H1 (cell line): ENCODE data around the gene SOHLH1. TPM values are rescaled to one million over a fixed set of nuclear protein-coding genes. Genes with fewer than 3 reads are reported as not detected.

Source experiments
- CTCF ChIA-PET: fragments of 300-600 bp; sonication (Branson Sonifier 250); formaldehyde crosslinking; loops from one replicate; lab custom pipeline; 2021; ENCODE audit not compliant: partially characterized antibody; lab: Charles Lee
- POLR2A ChIA-PET: fragments of 300-600 bp; sonication (Branson Sonifier 250); formaldehyde crosslinking; loops from one replicate; lab custom pipeline; 2021; ENCODE audit warnings: inconsistent platforms; ENCODE audit not compliant: partially characterized antibody; lab: Charles Lee
- DNase-seq, 2 experiments: peaks; one replicate each; pipeline versions ENCODE4 v3.0.0 to v3.0.0-alpha.2; 2010 to 2022; ENCODE audit warnings: low spot score in 2 of 2, low read depth in 1 of 2, mixed read lengths in 1 of 2
- FAIRE-seq: peaks from 2 replicates; lab custom pipeline; 2011; peaks lifted over from hg19 to GRCh38; lab: Jason Lieb, UNC
- H2AFZ ChIP-seq: 2 replicates; pipeline ENCODE4 v1.8.1; 2012; ENCODE audit warnings: low read length, inconsistent platforms
- H2AK5ac ChIP-seq: 2 replicates; pipeline ENCODE4 v1.6.1; 2013; ENCODE audit warnings: low read depth, low read length
- H2BK120ac ChIP-seq: replicated peaks from 2 replicates; pipeline ENCODE3; 2013; ENCODE audit warnings: low read depth, low read length, inconsistent platforms
- H2BK12ac ChIP-seq: 2 replicates; pipeline ENCODE4 v1.6.1; 2013; ENCODE audit warnings: low read depth, low read length
- H2BK15ac ChIP-seq: 2 replicates; pipeline ENCODE4 v1.6.1; 2013; ENCODE audit warnings: low read length
- H2BK20ac ChIP-seq: 2 replicates; pipeline ENCODE4 v1.6.1; 2013; ENCODE audit warnings: low read length
- H2BK5ac ChIP-seq: 2 replicates; pipeline ENCODE4 v1.6.1; 2013; ENCODE audit warnings: low read depth, low read length
- H3K14ac ChIP-seq: 2 replicates; pipeline ENCODE4 v1.6.1; 2013; ENCODE audit warnings: inconsistent platforms; ENCODE audit not compliant: insufficient read length
- H3K18ac ChIP-seq: 2 replicates; pipeline ENCODE4 v1.6.1; 2013; ENCODE audit warnings: low read length; ENCODE audit errors: extremely low read depth
- H3K23ac ChIP-seq: 2 replicates; pipeline ENCODE4 v1.6.1; 2013; ENCODE audit warnings: inconsistent platforms; ENCODE audit not compliant: insufficient read length
- H3K23me2 ChIP-seq: 2 replicates; pipeline ENCODE4 v1.6.1; 2013; ENCODE audit warnings: low read depth, low read length
- H3K27ac ChIP-seq: 2 replicates; pipeline ENCODE4 v1.6.1; 2011; ENCODE audit warnings: low read depth, low read length, inconsistent platforms
- H3K27me3 ChIP-seq, 4 experiments: replicated peaks in 1 of 4; 1 replicate in 1 of 4; 2 replicates in 3 of 4; pipeline versions ENCODE4 v1.6.1 to v1.8.1; 2011 to 2013; ENCODE audit warnings: low read length in 3 of 4, mild to moderate bottlenecking in 3 of 4, inconsistent platforms in 2 of 4, mixed read lengths in 2 of 4, moderate library complexity in 1 of 4; ENCODE audit not compliant: control insufficient read depth in 3 of 4, insufficient read depth in 3 of 4; ENCODE audit errors: extremely low read depth in 1 of 4
- H3K36me3 ChIP-seq, 4 experiments: 2 replicates each; pipeline versions ENCODE4 v1.6.1 to v1.8.1; 2011 to 2013; ENCODE audit warnings: mild to moderate bottlenecking in 4 of 4, low read length in 3 of 4, moderate library complexity in 2 of 4, control low read depth in 1 of 4, inconsistent platforms in 1 of 4; ENCODE audit not compliant: insufficient read depth in 4 of 4, control insufficient read depth in 2 of 4
- H3K4ac ChIP-seq: replicated peaks from 2 replicates; pipeline ENCODE3; 2013; ENCODE audit warnings: low read length, low read depth, mixed read lengths, inconsistent platforms; ENCODE audit not compliant: insufficient read length
- H3K4me1 ChIP-seq, 4 experiments: replicated peaks in 1 of 4; 1 replicate in 1 of 4; 2 replicates in 3 of 4; pipeline versions ENCODE4 v1.6.1 to v1.8.1; 2011 to 2013; ENCODE audit warnings: low read length in 3 of 4, inconsistent platforms in 2 of 4, mixed read lengths in 1 of 4; ENCODE audit not compliant: insufficient read depth in 4 of 4, control insufficient read depth in 3 of 4
- H3K4me2 ChIP-seq, 2 experiments: 2 replicates each; pipeline versions ENCODE4 v1.6.1 to v1.8.1; 2011 to 2013; ENCODE audit warnings: low read depth in 2 of 2, low read length in 2 of 2, control low read depth in 1 of 2, inconsistent platforms in 1 of 2, mild to moderate bottlenecking in 1 of 2; ENCODE audit not compliant: insufficient read depth in 1 of 2
- H3K4me3 ChIP-seq, 4 experiments: fragments of 200-600, 300-600 bp in 1 of 4; sonication (generic), shearing (Covaris generic), sonication (Bioruptor Twin) in 1 of 4; 2 replicates each; pipeline versions ENCODE4 v1.5.1 to v1.8.1; 2011 to 2016; ENCODE audit warnings: low read length in 4 of 4, low read depth in 3 of 4, control low read depth in 2 of 4, inconsistent platforms in 2 of 4, mild to moderate bottlenecking in 2 of 4, mixed read lengths in 1 of 4, moderate library complexity in 1 of 4; ENCODE audit not compliant: insufficient read depth in 2 of 4; ENCODE audit errors: extremely low read depth in 1 of 4
- H3K56ac ChIP-seq: replicated peaks from 2 replicates; pipeline ENCODE3; 2013; ENCODE audit warnings: low read depth, mild to moderate bottlenecking, mixed read lengths, low read length, inconsistent platforms; ENCODE audit not compliant: insufficient read length
- H3K79me1 ChIP-seq: 2 replicates; pipeline ENCODE4 v1.6.1; 2013; ENCODE audit warnings: low read depth, low read length, control low read depth
- H3K79me2 ChIP-seq, 2 experiments: 2 replicates each; pipeline versions ENCODE4 v1.6.1 to v1.8.1; 2012 to 2013; ENCODE audit warnings: low read length in 2 of 2, mild to moderate bottlenecking in 2 of 2, inconsistent platforms in 1 of 2; ENCODE audit not compliant: insufficient read depth in 2 of 2, control insufficient read depth in 1 of 2
- H3K9ac ChIP-seq, 4 experiments: replicated peaks in 1 of 4; 1 replicate in 1 of 4; 2 replicates in 3 of 4; pipeline versions ENCODE4 v1.6.1 to v1.8.1; 2011 to 2013; ENCODE audit warnings: low read depth in 3 of 4, low read length in 3 of 4, control low read depth in 2 of 4, mild to moderate bottlenecking in 2 of 4, moderate library complexity in 2 of 4, inconsistent platforms in 1 of 4; ENCODE audit errors: extremely low read depth in 1 of 4
- H3K9me3 ChIP-seq, 2 experiments: 2 replicates each; pipeline versions ENCODE4 v1.6.1 to v1.8.1; 2012 to 2013; ENCODE audit warnings: mild to moderate bottlenecking in 2 of 2, moderate library complexity in 2 of 2, control low read depth in 1 of 2, inconsistent platforms in 1 of 2, low read depth in 1 of 2, low read length in 1 of 2, mixed read lengths in 1 of 2; ENCODE audit not compliant: insufficient read depth in 2 of 2
- H4K20me1 ChIP-seq, 2 experiments: replicated peaks in 1 of 2; 2 replicates each; pipeline versions ENCODE3 to v1.8.1; 2011 to 2013; ENCODE audit warnings: inconsistent platforms in 2 of 2, low read length in 2 of 2, mild to moderate bottlenecking in 1 of 2; ENCODE audit not compliant: insufficient read depth in 2 of 2, control insufficient read depth in 1 of 2
- H4K5ac ChIP-seq: 2 replicates; pipeline ENCODE4 v1.6.1; 2013; ENCODE audit warnings: low read length, low read depth, mixed read lengths, inconsistent platforms; ENCODE audit not compliant: insufficient read length
- H4K8ac ChIP-seq: 2 replicates; pipeline ENCODE4 v1.8.0; 2013; ENCODE audit warnings: mild to moderate bottlenecking, moderate library complexity, low read length, inconsistent platforms; ENCODE audit not compliant: insufficient read depth; ENCODE audit errors: extremely low read depth
- H4K91ac ChIP-seq: replicated peaks from 2 replicates; pipeline ENCODE3; 2013; ENCODE audit warnings: low read length, mixed read lengths, inconsistent platforms; ENCODE audit not compliant: insufficient read length
- BRCA1 ChIP-seq: IDR thresholded peaks from 2 replicates; pipeline ENCODE4 v1.6.1; 2012; ENCODE audit warnings: low read depth, low read length, improper control_type of control experiment
- CHD2 ChIP-seq: IDR thresholded peaks from 2 replicates; pipeline ENCODE4 v1.6.1; 2012; ENCODE audit warnings: low read length, improper control_type of control experiment
- JUND ChIP-seq: IDR thresholded peaks from 2 replicates; pipeline ENCODE4 v1.6.1; 2011; ENCODE audit warnings: mild to moderate bottlenecking, improper control_type of control experiment, low read length
- NANOG ChIP-seq: IDR thresholded peaks from 2 replicates; pipeline ENCODE4 v1.6.1; 2011; ENCODE audit warnings: low read length, low read depth, mild to moderate bottlenecking, inconsistent platforms; ENCODE audit not compliant: insufficient read depth, poor library complexity, severe bottlenecking
- PHF8 ChIP-seq: fragments of 200-600 bp; sonication (generic); conservative IDR thresholded peaks from 2 replicates; pipeline ENCODE4 v1.7.1; 2012; ENCODE audit warnings: low read depth, mild to moderate bottlenecking, inconsistent platforms, low read length, moderate library complexity
- RAD21 ChIP-seq, 2 experiments: IDR thresholded peaks in 1 of 2; conservative IDR thresholded peaks in 1 of 2; 2 replicates each; pipeline ENCODE4 v1.6.1; 2011; ENCODE audit warnings: low read depth in 2 of 2, low read length in 2 of 2, improper control_type of control experiment in 1 of 2, inconsistent platforms in 1 of 2, mild to moderate bottlenecking in 1 of 2, moderate library complexity in 1 of 2
- RBBP5 ChIP-seq: IDR thresholded peaks from 2 replicates; pipeline ENCODE4 v1.7.1; 2012; ENCODE audit warnings: low read depth, mild to moderate bottlenecking, inconsistent platforms, low read length, moderate library complexity, borderline replicate concordance
- RXRA ChIP-seq: IDR thresholded peaks from 2 replicates; pipeline ENCODE4 v1.6.1; 2011; ENCODE audit warnings: low read depth, mild to moderate bottlenecking, low read length, moderate library complexity; ENCODE audit not compliant: insufficient read depth
- WGBS, 2 experiments: shearing (Covaris generic) in 1 of 2; methylation state at CpG; one replicate each; pipeline versions ENCODE4 v1.1.6 to v1.1.7; 2013 to 2015; ENCODE audit warnings: low lambda C conversion rate in 2 of 2, mixed read lengths in 2 of 2, inconsistent platforms in 1 of 2, low coverage in 1 of 2, missing lambda C conversion rate in 1 of 2; ENCODE audit not compliant: insufficient replicate concordance in 2 of 2, insufficient coverage in 1 of 2, insufficient read length in 1 of 2; ENCODE audit errors: extremely low coverage in 1 of 2, missing lambda C conversion rate in 1 of 2; 5-methylcytosine and 5-hydroxymethylcytosine counted together
- polyA plus RNA-seq, 7 experiments: library from polyadenylated mRNA; depleted of rRNA in 3 of 7; stranded (reverse) in 5 of 7; unstranded in 2 of 7; fragments of >200 nt in 5 of 7; fragments of 200-250 nt in 2 of 7; gene quantifications; 1 replicate in 5 of 7; 2 replicates in 1 of 7; 4 replicates in 1 of 7; pipeline versions ENCODE4 v1.2.1 to v1.2.3, GENCODE V29; 2011 to 2013; ENCODE audit warnings: missing spikeins in 2 of 7, mixed read lengths in 2 of 7
- total RNA-seq: library from RNA; stranded (reverse); fragmentation: NEBNext Ultra II Directional; extraction: Animal tissue kit (Norgen Biotek cat#: 25700); gene quantifications from 2 replicates; pipeline ENCODE4 v1.2.1, GENCODE V29; 2021

The SOHLH1 gene
- total and polyA plus RNA-seq, 2 of the 8 experiments (the other 6 are each of a cell fraction or from before 2014, with no cell fraction given) = 0.11 TPM; not detected in 1

DNA sequence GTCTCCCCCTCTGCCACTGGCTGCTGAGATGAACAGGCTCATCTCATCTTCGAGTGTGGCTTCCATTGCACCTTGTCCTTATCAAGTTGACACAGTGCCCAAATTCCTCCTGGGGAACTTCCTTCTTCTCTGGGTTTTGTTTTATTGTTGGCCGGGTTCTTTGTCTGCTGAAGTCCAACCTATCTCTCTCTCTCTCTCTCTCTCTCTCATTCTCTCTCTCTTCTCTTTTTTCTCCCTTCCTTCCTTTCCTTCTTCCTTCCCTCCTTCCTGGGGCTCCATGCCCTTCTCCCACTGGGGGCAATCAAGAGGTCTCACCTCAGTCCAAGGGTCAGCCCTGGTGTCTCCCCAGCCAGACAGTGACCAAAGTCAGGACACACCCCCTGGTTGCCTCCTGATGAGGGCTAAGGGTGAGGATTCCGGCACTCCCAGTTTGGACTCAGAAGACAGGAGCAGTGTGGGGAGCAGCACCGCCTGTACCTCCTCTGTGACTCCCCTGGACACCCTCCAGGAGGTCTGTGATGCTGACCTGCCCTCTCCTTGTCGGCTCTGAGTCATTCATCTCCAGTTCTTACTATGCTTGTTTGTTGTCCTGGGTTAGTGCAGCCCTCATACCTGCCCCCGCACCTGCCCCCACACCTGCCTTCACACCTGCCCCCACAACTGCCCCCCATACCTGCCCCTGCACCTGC lies 33.4 kb upstream of the SOHLH1 start:
- CTCF ChIA-PET = interaction anchor here (1.2 kb wide), 1 partner anchor 18 kb away, joined by 3 read pairs; no protein-coding TSS in a partner anchor
- no peak for TF ChIP-seq JUND
- no peak for TF ChIP-seq NANOG
- no peak for TF ChIP-seq RXRA
- no peak for TF ChIP-seq CHD2
- no peak for TF ChIP-seq RAD21 (IDR thresholded peaks at IDR 0.05 in 1 of 2, conservative IDR thresholded peaks at IDR 0.05 in 1 of 2; ENCODE audit: low read depth in 2 of 2, low read length in 2 of 2)
- TF ChIP-seq BRCA1 = no peak
- no peak for TF ChIP-seq PHF8
- no peak for TF ChIP-seq RBBP5

More for the DNA sequence above, 33.4 kb upstream of the SOHLH1 start:
- Histone ChIP-seq H2BK5ac (no peak overlapping the region), H2BK12ac (no peak overlapping the region), H4K20me1 (peaks cover 0 to 4% of the 10 kb centered on the region in 2 experiments), H4K91ac (no peak overlapping the region), H2BK15ac (no peak overlapping the region), H3K27me3 (peaks cover 0 to 14% (median 10%) of the 10 kb centered on the region in 4 experiments; a peak in 5 of 7 replicates), H3K79me1 (no peaks in the 10 kb centered on the region), H3K23ac (no peak overlapping the region), H3K36me3 (no peaks in the 10 kb centered on the region), H3K9ac (no peak overlapping the region), H2AK5ac (no peak overlapping the region), H2AFZ (no peak overlapping the region), H3K4ac (no peak overlapping the region), H3K56ac (no peak overlapping the region), H3K14ac (no peak overlapping the region), H3K4me3 (no peak overlapping the region), H3K4me2 (no peak overlapping the region), H4K8ac (peak overlapping the region; percentile 42; the same call in 1 of the 2 replicates), H4K5ac (no peak overlapping the region), H3K79me2 (no peaks in the 10 kb centered on the region), H2BK120ac (no peak overlapping the region), H3K27ac (no peak overlapping the region), H3K23me2 (no peaks in the 10 kb centered on the region), H3K4me1 (peaks cover 0 to 17% (median 9%) of the 10 kb centered on the region in 4 experiments; a peak in 6 of 7 replicates), H3K18ac (no peak overlapping the region), H2BK20ac (no peak overlapping the region), H3K9me3 (peaks cover 4 to 7% of the 10 kb centered on the region in 2 experiments; a peak in 3 of 4 replicates)
- POLR2A ChIA-PET = no interaction called here
- 78% methylated on average over 4 of the region's 6 CpGs; no CpG with 5 or more reads in 1 of the 2 experiments for WGBS, 2 experiments
- FAIRE-seq (no peak), DNase-seq (no peak)
